ENCODE results near the gene SERPINB8. TPM values are rescaled to one million over a fixed set of nuclear protein-coding genes. Genes with fewer than 3 reads are reported as not detected.
A peak's percentile ranks its signal among the peaks of the same experiment; 100 is the strongest.

The SERPINB8 gene
- total and polyA plus RNA-seq, 4 donors = 5.7 to 29.6 (median 19.1) TPM

DNA sequence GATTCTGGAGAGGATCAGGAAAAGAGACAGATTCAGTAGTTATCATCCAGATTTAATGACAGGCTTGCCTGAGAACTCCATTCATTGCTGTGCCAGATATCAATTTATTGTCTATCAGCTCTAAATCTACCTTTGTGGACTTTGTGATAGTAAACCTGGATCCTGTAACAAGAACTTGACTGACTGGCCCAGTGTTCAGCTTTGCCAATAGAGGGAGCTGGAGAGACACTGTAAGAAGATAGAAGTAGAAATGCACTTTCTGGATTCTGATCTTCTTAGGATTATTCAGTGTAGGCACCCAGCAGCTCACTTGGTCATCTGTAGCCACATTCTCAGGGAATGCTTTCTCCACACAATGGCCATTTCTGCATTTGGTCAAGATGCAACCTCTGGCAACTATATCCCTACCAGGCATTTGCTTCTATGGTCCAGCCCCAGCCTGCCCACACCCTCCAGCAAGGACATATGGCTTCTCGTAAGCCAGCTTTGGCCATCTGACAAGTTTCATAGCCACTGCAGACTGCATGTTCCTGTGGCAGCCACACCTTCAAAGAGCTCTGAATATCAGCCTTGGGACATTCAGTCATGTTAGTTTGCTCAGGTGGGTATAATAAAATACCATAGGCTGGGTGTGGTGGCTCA, 6.1 kb upstream of the SERPINB8 start:
- Histone ChIP-seq H3K4me1 (ENCODE audit: control insufficient read depth in 5 of 5, insufficient read depth in 5 of 5, low read length in 5 of 5) (no peaks in the 10 kb centered on the region), H3K36me3 (ENCODE audit: control insufficient read depth in 4 of 4, insufficient read depth in 4 of 4, low read length in 4 of 4) (no peaks in the 10 kb centered on the region), H3K9ac (ENCODE audit: insufficient read depth in 1 of 2, low read length in 2 of 2) (no peak overlapping the region), H3K4me3 (no peak overlapping the region), H3K9me3 (ENCODE audit: control insufficient read depth in 4 of 4, insufficient read depth in 3 of 4, low read length in 3 of 4) (no peaks in the 10 kb centered on the region), H3K27ac (ENCODE audit: low read depth in 1 of 2, low read length in 1 of 2) (no peak overlapping the region), H3K27me3 (ENCODE audit: control insufficient read depth in 3 of 3, insufficient read depth in 3 of 3, low read length in 2 of 3) (no peaks in the 10 kb centered on the region)
- 79 to 80% methylated on average over 1 of the region's 1 CpG for WGBS, 2 donors
- TF ChIP-seq, protein P1, sequence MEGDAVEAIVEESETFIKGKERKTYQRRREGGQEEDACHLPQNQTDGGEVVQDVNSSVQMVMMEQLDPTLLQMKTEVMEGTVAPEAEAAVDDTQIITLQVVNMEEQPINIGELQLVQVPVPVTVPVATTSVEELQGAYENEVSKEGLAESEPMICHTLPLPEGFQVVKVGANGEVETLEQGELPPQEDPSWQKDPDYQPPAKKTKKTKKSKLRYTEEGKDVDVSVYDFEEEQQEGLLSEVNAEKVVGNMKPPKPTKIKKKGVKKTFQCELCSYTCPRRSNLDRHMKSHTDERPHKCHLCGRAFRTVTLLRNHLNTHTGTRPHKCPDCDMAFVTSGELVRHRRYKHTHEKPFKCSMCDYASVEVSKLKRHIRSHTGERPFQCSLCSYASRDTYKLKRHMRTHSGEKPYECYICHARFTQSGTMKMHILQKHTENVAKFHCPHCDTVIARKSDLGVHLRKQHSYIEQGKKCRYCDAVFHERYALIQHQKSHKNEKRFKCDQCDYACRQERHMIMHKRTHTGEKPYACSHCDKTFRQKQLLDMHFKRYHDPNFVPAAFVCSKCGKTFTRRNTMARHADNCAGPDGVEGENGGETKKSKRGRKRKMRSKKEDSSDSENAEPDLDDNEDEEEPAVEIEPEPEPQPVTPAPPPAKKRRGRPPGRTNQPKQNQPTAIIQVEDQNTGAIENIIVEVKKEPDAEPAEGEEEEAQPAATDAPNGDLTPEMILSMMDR (IDR thresholded peaks at IDR 0.05; ENCODE audit: control extremely low read depth, extremely low read depth) = peak; percentile 63
- DNase-seq (peak in 2 of 3 donors; percentile 43 to 59), ATAC-seq (ENCODE audit: insufficient read depth, low FRiP score) (peak; percentile 83)

DNA sequence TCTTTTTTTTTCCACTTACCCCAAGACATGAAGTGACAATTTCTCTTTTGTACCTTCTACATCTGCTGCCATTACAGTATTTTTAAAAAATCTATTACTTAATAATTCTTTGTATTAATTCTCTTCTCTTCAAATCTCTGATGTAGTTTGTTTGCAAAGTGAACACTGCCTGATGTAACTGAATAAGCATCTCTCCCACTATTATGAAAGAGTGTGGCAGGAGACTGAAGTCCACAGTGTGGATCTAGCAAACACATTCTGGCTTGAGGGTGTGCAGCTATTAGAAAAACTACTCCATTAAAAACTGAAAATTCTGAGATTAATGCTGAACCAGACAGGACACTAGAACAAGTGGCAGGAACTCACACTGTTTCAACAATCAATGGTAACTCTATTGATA, 5.0 kb upstream of the SERPINB8 start:
- Histone ChIP-seq H3K9me3 (ENCODE audit: control insufficient read depth in 4 of 4, insufficient read depth in 3 of 4, low read length in 3 of 4) (no peaks in the 10 kb centered on the region), H3K4me1 (ENCODE audit: control insufficient read depth in 5 of 5, insufficient read depth in 5 of 5, low read length in 5 of 5) (peaks cover 0 to 7% (median 0%) of the 10 kb centered on the region in 5 donors), H3K9ac (ENCODE audit: insufficient read depth in 1 of 2, low read length in 2 of 2) (no peak overlapping the region), H3K27me3 (ENCODE audit: control insufficient read depth in 3 of 3, insufficient read depth in 3 of 3, low read length in 2 of 3) (no peaks in the 10 kb centered on the region), H3K27ac (ENCODE audit: low read depth in 1 of 2, low read length in 1 of 2) (no peak overlapping the region), H3K4me3 (no peak overlapping the region), H3K36me3 (ENCODE audit: control insufficient read depth in 4 of 4, insufficient read depth in 4 of 4, low read length in 4 of 4) (no peaks in the 10 kb centered on the region)
- TF ChIP-seq, protein P1 (IDR thresholded peaks at IDR 0.05; ENCODE audit: control extremely low read depth, extremely low read depth) = no peak
- ATAC-seq (ENCODE audit: insufficient read depth, low FRiP score) = no peak
- no peak for DNase-seq

DNA sequence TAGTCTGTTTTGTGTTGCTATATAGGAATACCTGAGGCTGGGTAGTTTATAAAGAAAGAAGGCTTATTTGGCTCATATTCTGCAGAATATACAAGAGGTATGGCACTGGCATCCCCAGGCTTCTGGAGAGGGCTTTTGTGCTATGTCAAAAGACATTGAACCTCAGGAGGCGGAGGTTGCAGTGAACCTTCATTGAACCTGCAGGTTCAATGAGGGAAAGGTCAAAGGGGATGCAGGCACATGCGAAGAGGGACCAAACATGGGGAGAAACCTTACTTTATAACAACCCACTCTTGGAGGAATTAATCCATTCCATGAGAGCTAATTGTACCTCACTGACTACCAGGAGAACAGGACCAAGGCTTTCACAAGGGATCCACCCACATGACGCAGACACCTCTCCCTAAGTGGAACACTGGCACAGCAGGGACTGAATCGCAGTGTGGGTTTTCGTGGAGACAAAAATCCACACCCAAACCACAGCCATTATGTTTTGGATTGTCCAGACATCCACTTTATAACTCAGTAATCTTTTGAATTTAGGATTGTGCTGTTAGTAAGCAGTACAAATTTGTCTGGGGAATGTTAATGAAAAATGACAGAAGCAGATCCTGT, 4.1 kb upstream of the SERPINB8 start:
- Histone ChIP-seq H3K4me1 (ENCODE audit: control insufficient read depth in 5 of 5, insufficient read depth in 5 of 5, low read length in 5 of 5) (peaks cover 0 to 7% (median 0%) of the 10 kb centered on the region in 5 donors), H3K36me3 (ENCODE audit: control insufficient read depth in 4 of 4, insufficient read depth in 4 of 4, low read length in 4 of 4) (no peaks in the 10 kb centered on the region), H3K27ac (ENCODE audit: low read depth in 1 of 2, low read length in 1 of 2) (no peak overlapping the region), H3K9me3 (ENCODE audit: control insufficient read depth in 4 of 4, insufficient read depth in 3 of 4, low read length in 3 of 4) (no peaks in the 10 kb centered on the region), H3K4me3 (no peak overlapping the region), H3K27me3 (ENCODE audit: control insufficient read depth in 3 of 3, insufficient read depth in 3 of 3, low read length in 2 of 3) (no peaks in the 10 kb centered on the region), H3K9ac (ENCODE audit: insufficient read depth in 1 of 2, low read length in 2 of 2) (peak overlapping the region in 1 of 2 donors; percentile 18)
- DNase-seq (no peak), ATAC-seq (ENCODE audit: insufficient read depth, low FRiP score) (no peak)
- 90 to 91% methylated on average over 5 of the region's 5 CpGs for WGBS, 2 donors
- TF ChIP-seq, protein P1 (IDR thresholded peaks at IDR 0.05; ENCODE audit: control extremely low read depth, extremely low read depth) = no peak

Measured in lung (tissue), 12 donors.